ENCODE measurements around the gene CRB3.
A peak's percentile ranks its signal among the peaks of the same experiment; 100 is the strongest.

Gene CRB3

GRCh38 chr19:6470173-6470572, 6.1 kb downstream of the CRB3 start:
- no peak for DNase-seq

GRCh38 chr19:6471076-6471475, 7.0 kb downstream of the CRB3 start:
- no peak for DNase-seq

- DNase-seq: no peak
These were observed 8.6 kb downstream of the CRB3 start for GRCh38 chr19:6472713-6473112.

GRCh38 chr19:6473647-6474046, 9.6 kb downstream of the CRB3 start:
- no peak for DNase-seq

GRCh38 chr19:6475321-6476108, 11.4 kb downstream of the CRB3 start:
- DNase-seq: no peak

- peak; percentile 56 for DNase-seq
These were observed 12.3 kb downstream of the CRB3 start for GRCh38 chr19:6476155-6476895.

- no peak for DNase-seq
These were observed 12.9 kb downstream of the CRB3 start for GRCh38 chr19:6476896-6477431.

- no peak for DNase-seq
These were observed 14.7 kb downstream of the CRB3 start for GRCh38 chr19:6478815-6479214.

GRCh38 chr19:6479836-6480398, 15.8 kb downstream of the CRB3 start:
- no peak for DNase-seq

GRCh38 chr19:6480848-6481415, 16.9 kb downstream of the CRB3 start:
- no peak for DNase-seq

GRCh38 chr19:6481541-6482342, 17.7 kb downstream of the CRB3 start, which contains the start of gene DENND1C:
DENND1C (minus strand) TSS chr19:6481787; CDS start chr19:6481695, 92 bp downstream.
- no peak for DNase-seq

GRCh38 chr19:6482343-6482686, 18.2 kb downstream of the CRB3 start:
- DNase-seq: no peak

- DNase-seq: no peak
These were observed 19.2 kb downstream of the CRB3 start for GRCh38 chr19:6483235-6483634.

GRCh38 chr19:6484230-6484629, 20.2 kb downstream of the CRB3 start:
- DNase-seq: no peak

- no peak for DNase-seq
These were observed 20.8 kb downstream of the CRB3 start for GRCh38 chr19:6484831-6485230.

GRCh38 chr19:6489278-6490061, 25.4 kb downstream of the CRB3 start:
- no peak for DNase-seq

- no peak for DNase-seq
These were observed 26.1 kb downstream of the CRB3 start for GRCh38 chr19:6490134-6490533.

GRCh38 chr19:6491802-6492592, 27.9 kb downstream of the CRB3 start:
- DNase-seq: no peak

- DNase-seq: no peak
These were observed 30.5 kb downstream of the CRB3 start for GRCh38 chr19:6494438-6495036.

GRCh38 chr19:6495947-6496346, 31.9 kb downstream of the CRB3 start:
- DNase-seq: no peak

Measured in NCI-H226 (cell line).